NCI-H1092 treated with DMSO at 0.1 percent for 48 hours (cell line): Measurements from ENCODE around the gene KY.

Source experiments
- DNase-seq: peaks from one replicate; lab custom pipeline; 2025; lab: John Stamatoyannopoulos, UW

The KY gene

GRCh38 chr3:134644731-134645514, 5.9 kb downstream of the KY start:
- no peak for DNase-seq

GRCh38 chr3:134643150-134643675, 7.6 kb downstream of the KY start:
- no peak for DNase-seq

GRCh38 chr3:134642445-134643149, 8.2 kb downstream of the KY start:
- DNase-seq: no peak

- DNase-seq: no peak
These were observed 9.0 kb downstream of the KY start for GRCh38 chr3:134641671-134642300.

- peak; percentile 36 for DNase-seq
These were observed 9.9 kb downstream of the KY start for GRCh38 chr3:134640872-134641470.

GRCh38 chr3:134640378-134640777, 10.4 kb downstream of the KY start:
- no peak for DNase-seq

GRCh38 chr3:134638385-134639030, 12.3 kb downstream of the KY start:
- no peak for DNase-seq

GRCh38 chr3:134636406-134636805, 14.4 kb downstream of the KY start:
- no peak for DNase-seq

- no peak for DNase-seq
These were observed 20.3 kb downstream of the KY start for GRCh38 chr3:134630506-134630905.

GRCh38 chr3:134628884-134629283, 21.9 kb downstream of the KY start:
- DNase-seq: no peak

GRCh38 chr3:134627831-134628230, 23.0 kb downstream of the KY start:
- no peak for DNase-seq

- no peak for DNase-seq
These were observed 24.7 kb downstream of the KY start for GRCh38 chr3:134625885-134626741.

GRCh38 chr3:134625462-134625861, 25.4 kb downstream of the KY start:
- no peak for DNase-seq

- no peak for DNase-seq
These were observed 26.1 kb downstream of the KY start for GRCh38 chr3:134624537-134625287.

- no peak for DNase-seq
These were observed 27.1 kb downstream of the KY start for GRCh38 chr3:134623615-134624245.

- no peak for DNase-seq
These were observed 27.9 kb downstream of the KY start for GRCh38 chr3:134622806-134623365.

GRCh38 chr3:134621854-134622253, 29.0 kb downstream of the KY start:
- no peak for DNase-seq

- no peak for DNase-seq
These were observed 30.2 kb downstream of the KY start for GRCh38 chr3:134620476-134621115.
